Esophagus (tissue), 2 donors: Measurements from ENCODE around the gene MAST1. TPM values are rescaled to one million over a fixed set of nuclear protein-coding genes. Genes with fewer than 3 reads are reported as not detected.
"Not testable (repeated sequence)": the region's sequence is repeated elsewhere in the genome, so short reads cannot be mapped to it uniquely, and the experiment has no call there.

ENCODE experiments used
- H3K27ac ChIP-seq, 2 donors: one replicate each; pipeline ENCODE4 v1.5.1; 2013; ENCODE audit warnings: low read depth in 2 of 2, mild to moderate bottlenecking in 2 of 2, inconsistent platforms in 1 of 2, low read length in 1 of 2, moderate library complexity in 1 of 2
- H3K27me3 ChIP-seq, 2 donors: one replicate each; pipeline ENCODE4 v1.6.1; 2013; ENCODE audit warnings: low read length in 2 of 2, control low read depth in 1 of 2, mild to moderate bottlenecking in 1 of 2; ENCODE audit not compliant: insufficient read depth in 2 of 2, control insufficient read depth in 1 of 2
- H3K36me3 ChIP-seq, 2 donors: one replicate each; pipeline ENCODE4 v1.6.1; 2013; ENCODE audit warnings: low read length in 1 of 2; ENCODE audit not compliant: control insufficient read depth in 2 of 2, insufficient read depth in 2 of 2
- H3K4me1 ChIP-seq, 2 donors: one replicate each; pipeline ENCODE4 v1.6.1; 2013; ENCODE audit warnings: low read length in 1 of 2; ENCODE audit not compliant: control insufficient read depth in 2 of 2, insufficient read depth in 2 of 2
- H3K4me3 ChIP-seq, 2 donors: one replicate each; pipeline ENCODE4 v1.5.1; 2013; ENCODE audit warnings: low read length in 2 of 2, mild to moderate bottlenecking in 2 of 2, low read depth in 1 of 2, moderate library complexity in 1 of 2
- H3K9me3 ChIP-seq, 2 donors: one replicate each; pipeline ENCODE4 v1.6.1; 2013; ENCODE audit warnings: mild to moderate bottlenecking in 2 of 2, low read depth in 1 of 2, low read length in 1 of 2, moderate library complexity in 1 of 2; ENCODE audit not compliant: control insufficient read depth in 2 of 2, insufficient read depth in 1 of 2
- WGBS, 2 donors: extraction: QIAGEN DNeasy Blood & Tissue Kit; methylation state at CpG; one replicate each; pipeline ENCODE4 v1.1.7; 2013; 5-methylcytosine and 5-hydroxymethylcytosine counted together
- polyA plus RNA-seq, 2 donors: library from polyadenylated mRNA; stranded (reverse); fragments of 200-250 nt; gene quantifications; one replicate each; pipeline ENCODE4 v1.2.3, GENCODE V29; 2013
- donor health status: healthy with polysubstance abuse.
- donor health status: Bipolar disorder and iron deficiency.

The MAST1 gene
- polyA plus RNA-seq, 2 donors = 0.18 to 0.22 TPM

DNA sequence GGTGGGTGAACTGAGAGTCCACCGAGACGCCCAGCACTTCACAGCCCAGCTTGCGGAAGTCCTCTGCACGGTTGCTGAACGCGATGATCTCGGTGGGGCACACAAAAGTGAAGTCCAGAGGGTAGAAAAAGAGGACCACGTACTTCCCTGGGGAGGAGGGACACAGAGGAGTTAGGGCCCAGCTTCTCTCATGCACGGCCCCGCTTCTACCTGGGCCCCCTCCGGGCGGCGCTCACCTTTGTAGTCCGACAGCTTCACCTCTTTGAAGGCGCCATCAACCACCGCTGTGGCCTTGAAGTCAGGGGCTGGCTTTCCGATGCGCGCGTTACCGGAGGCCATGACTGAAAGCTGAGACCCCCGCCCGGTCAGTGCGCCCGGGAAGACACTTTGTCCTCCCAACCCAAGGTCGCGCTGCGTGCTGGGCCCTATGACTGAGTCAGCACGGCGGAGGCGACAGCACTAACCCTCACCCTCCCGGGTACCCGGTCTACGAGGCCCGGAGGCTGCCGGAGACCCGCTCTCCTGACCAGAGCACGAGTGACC, 37.3 kb upstream of the MAST1 start:
- whole genome bisulfite sequencing, 2 donors = 7 to 9% methylated on average over 28 to 38 of the region's 38 CpGs
- peak overlapping the region; percentile 64 to 80 for H3K27ac ChIP-seq
- peaks cover 3% of the 10 kb centered on the region in 2 donors for H3K4me1 ChIP-seq
- H3K27me3 ChIP-seq = no peaks in the 10 kb centered on the region
- no peaks in the 10 kb centered on the region for H3K9me3 ChIP-seq
- peaks cover 0 to 10% of the 10 kb centered on the region in 2 donors for H3K36me3 ChIP-seq
- peak overlapping the region; percentile 84 to 91 for H3K4me3 ChIP-seq

DNA sequence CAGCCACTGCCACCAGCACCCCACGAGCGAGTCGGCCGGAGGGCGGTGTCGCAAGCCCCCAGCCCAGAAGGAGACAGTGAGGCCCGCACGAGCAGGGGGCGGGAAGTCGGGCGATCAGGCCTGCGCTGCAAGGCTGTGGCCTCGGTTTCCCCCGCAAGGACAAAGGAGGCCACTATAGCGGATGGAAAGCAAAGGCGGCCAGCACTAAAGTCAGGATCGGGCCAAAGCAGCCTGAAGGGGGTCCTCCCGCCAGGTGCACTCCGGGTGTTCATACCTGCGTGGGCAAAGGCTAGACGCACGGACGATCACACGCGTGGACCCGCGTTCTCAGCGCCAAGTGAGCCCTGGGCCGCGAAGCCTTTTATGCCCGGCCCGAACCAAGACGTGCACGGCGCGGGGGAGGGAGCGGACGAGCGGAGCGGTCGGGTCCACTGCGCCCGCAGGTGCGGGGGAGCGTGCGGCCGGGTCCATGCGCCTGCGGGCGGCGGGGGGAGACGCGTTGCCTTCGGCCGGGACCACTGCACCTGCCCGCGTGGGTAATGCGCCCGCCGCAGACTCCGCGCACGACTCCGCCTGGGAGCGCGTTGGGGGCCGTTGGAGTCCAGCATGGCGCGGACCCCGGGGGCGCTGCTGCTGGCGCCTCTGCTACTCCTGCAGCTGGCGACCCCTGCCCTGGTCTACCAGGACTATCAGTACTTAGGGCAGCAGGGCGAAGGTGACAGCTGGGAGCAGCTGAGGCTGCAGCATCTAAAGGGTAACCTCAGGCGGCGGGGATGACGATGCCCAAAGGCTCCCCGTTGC, 36.6 kb upstream of the MAST1 start, which contains the start of the genes PRDX2 and THSD8:
PRDX2 (minus strand) TSS at position 335 of the 801 bp plus-strand sequence. CDS start 539 bp downstream, outside the sequence.
THSD8 (plus strand) TSS at position 604 of the 801 bp plus-strand sequence; CDS start at position 607, 3 bp downstream.
- Histone ChIP-seq H3K4me1 (peaks cover 3% of the 10 kb centered on the region in 2 donors), H3K27me3 (no peaks in the 10 kb centered on the region), H3K4me3 (peak within 1 kb of the TSS; percentile 84 to 91), H3K36me3 (peaks cover 0 to 10% of the 10 kb centered on the region in 2 donors), H3K27ac (peak within 1 kb of the TSS; percentile 64 to 80), H3K9me3 (no peaks in the 10 kb centered on the region)
- WGBS, 2 donors = 0 to 1% methylated on average over 51 to 78 of the region's 78 CpGs

GRCh38 chr19:12802267-12803106, 35.8 kb upstream of the MAST1 start:
- peaks cover 7% of the 10 kb centered on the region in 2 donors for H3K4me1 ChIP-seq
- H3K9me3 ChIP-seq = no peaks in the 10 kb centered on the region
- H3K27me3 ChIP-seq = no peaks in the 10 kb centered on the region
- H3K36me3 ChIP-seq = peaks cover 0 to 10% of the 10 kb centered on the region in 2 donors
- WGBS, 2 donors = 39% methylated on average over 22 of the region's 22 CpGs
- H3K27ac ChIP-seq = peak overlapping the region; percentile 29 to 80
- peak overlapping the region; percentile 84 to 91 for H3K4me3 ChIP-seq

DNA sequence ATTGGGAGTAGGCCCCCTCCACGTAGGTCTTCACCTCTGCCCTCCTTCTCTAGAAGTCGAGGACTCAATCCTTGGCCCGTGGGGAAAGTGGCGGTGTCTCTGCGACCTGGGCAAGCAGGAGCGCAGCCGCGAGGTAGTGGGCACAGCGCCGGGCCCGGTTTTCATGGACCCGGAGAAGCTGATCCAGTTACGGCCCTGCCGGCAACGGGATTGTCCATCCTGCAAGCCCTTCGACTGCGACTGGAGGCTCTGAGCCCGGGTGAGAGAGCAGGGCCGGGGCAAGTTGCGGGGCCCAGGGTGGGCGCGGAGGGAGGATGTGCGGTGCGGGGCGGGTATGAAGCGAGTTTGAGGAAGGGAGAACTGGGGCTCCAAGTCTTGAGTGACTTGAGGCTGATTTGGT, 34.3 kb upstream of the MAST1 start:
- 92 to 93% methylated on average over 26 of the region's 26 CpGs for WGBS, 2 donors
- Histone ChIP-seq H3K4me1 (peaks cover 7% of the 10 kb centered on the region in 2 donors), H3K27ac (no peak overlapping the region), H3K4me3 (no peak overlapping the region), H3K9me3 (no peaks in the 10 kb centered on the region), H3K36me3 (peaks cover 0 to 10% of the 10 kb centered on the region in 2 donors), H3K27me3 (no peaks in the 10 kb centered on the region)

DNA sequence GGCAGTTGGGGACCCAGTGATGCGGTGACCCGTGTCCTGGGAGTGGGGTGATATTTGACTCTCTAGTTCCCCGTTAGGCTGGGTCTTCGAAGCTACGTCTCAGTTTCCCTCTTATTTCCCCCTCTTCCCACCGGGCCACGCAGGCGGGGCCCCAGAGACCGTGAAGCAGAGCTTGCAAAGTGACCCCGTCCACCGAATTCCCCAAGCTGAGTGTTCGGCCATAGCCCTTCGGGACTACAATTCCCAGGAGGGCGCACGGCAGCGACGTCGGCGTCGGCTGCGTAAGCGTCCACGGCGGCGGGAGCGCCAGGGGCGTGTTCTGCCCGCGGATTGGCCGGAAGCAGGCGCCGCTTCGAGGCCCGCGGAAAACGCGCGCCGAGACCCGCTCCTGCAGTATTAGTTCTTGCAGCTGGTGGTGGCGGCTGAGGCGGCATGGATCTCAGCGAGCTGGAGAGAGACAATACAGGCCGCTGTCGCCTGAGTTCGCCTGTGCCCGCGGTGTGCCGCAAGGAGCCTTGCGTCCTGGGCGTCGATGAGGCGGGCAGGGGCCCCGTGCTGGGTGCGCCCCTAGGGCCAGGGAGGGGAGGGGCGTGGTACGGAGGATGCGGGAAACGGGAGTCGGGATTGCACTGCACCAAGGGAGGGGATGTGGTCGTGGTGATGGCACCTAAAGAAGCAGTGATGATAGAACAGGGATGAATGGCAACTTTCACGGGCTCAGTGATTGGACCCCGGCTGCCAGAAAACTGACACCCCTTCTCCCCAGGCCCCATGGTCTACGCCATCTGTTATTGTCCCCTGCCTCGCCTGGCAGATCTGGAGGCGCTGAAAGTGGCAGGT, 31.9 kb upstream of the MAST1 start, which contains the start of gene RNASEH2A:
RNASEH2A (plus strand) TSS at position 343 of the 840 bp plus-strand sequence; CDS start at position 433, 90 bp downstream.
- peak within 1 kb of the TSS; percentile 44 to 73 for H3K27ac ChIP-seq
- peak within 1 kb of the TSS; percentile 56 to 73 for H3K4me3 ChIP-seq
- no peaks in the 10 kb centered on the region for H3K36me3 ChIP-seq
- H3K9me3 ChIP-seq = no peaks in the 10 kb centered on the region
- peaks cover 4 to 5% of the 10 kb centered on the region in 2 donors for H3K4me1 ChIP-seq
- WGBS, 2 donors = 4% methylated on average over 65 to 66 of the region's 66 CpGs
- H3K27me3 ChIP-seq = no peaks in the 10 kb centered on the region

GRCh38 chr19:12815088-12815487, 23.2 kb upstream of the MAST1 start:
- Histone ChIP-seq H3K27ac (no peak overlapping the region), H3K4me1 (no peaks in the 10 kb centered on the region), H3K27me3 (no peaks in the 10 kb centered on the region), H3K9me3 (no peaks in the 10 kb centered on the region), H3K4me3 (no peak overlapping the region), H3K36me3 (peaks cover 0 to 4% of the 10 kb centered on the region in 2 donors)
- 92 to 93% methylated on average over 7 of the region's 7 CpGs for WGBS, 2 donors

DNA sequence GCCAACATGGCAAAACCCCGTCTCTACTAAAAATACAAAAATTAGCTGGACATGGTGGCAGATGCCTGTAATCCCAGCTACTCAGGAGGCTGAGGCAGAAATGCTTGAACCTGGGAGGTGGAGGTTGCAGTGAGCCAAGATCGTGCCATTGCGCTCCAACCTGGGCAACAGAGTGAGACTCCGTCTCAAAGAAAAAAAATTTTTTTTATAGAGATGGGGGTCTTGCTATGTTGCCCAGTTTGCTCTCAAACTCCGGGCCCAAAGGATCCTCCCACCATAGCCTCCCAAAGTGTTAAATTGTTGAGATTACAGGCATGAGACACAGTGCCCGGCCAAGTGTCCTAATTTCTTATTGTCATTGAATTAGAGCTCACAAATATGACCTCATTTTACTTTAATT, 21.1 kb upstream of the MAST1 start:
- not testable (repeated sequence) for H3K36me3 ChIP-seq, H3K4me1 ChIP-seq, H3K9me3 ChIP-seq, H3K27ac ChIP-seq, H3K4me3 ChIP-seq, H3K27me3 ChIP-seq
- WGBS, 2 donors = 91 to 94% methylated on average over 6 of the region's 6 CpGs

DNA sequence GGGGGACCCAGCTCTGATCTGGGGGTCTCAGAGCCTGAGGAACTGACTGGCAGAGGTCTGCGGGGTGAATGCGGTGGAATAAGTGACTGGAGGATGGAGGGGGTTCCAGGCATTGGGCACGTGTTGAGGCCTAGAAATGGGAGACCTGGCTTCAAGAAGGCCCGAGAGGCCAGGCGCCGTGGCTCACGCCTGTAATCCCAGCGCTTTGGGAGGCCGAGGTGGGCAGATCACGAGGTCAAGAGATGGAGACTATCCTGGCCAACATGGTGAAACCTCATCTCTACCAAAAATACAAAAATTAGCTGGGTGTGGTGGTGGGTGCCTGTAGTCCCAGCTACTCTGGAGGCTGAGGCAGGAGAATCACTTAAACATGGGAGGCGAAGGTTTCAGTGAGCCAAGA, 20.5 kb upstream of the MAST1 start:
- not testable (repeated sequence) for H3K9me3 ChIP-seq, H3K27ac ChIP-seq, H3K4me3 ChIP-seq, H3K36me3 ChIP-seq, H3K27me3 ChIP-seq, H3K4me1 ChIP-seq
- WGBS, 2 donors = 93 to 94% methylated on average over 11 of the region's 11 CpGs
